ENCODE results near the gene ABCC10.

DNA sequence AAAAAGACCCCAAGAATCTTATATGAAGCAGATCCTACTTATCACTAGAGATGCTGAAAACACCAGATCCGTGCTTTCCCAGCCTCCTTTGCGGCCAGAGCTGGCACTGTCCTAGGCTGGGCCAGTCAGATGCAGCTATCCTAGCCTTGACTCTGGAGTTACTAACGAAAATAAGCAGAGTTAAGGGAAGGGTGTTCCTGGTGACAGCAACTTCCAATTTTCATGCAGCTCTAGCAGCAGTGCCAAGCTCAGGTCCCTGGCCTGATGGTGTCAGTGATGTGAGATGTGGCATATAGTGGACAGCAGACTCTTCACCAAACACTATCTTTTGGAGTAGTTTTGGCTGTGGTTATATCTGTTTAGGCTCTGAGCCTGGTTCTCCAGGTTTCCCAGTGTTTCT lies 25.6 kb upstream of the ABCC10 start:
- TF ChIP-seq GATA3 (IDR thresholded peaks at IDR 0.05; ENCODE audit: low read depth, low read length) = no peak
- TF ChIP-seq GATA2 (IDR thresholded peaks at IDR 0.05; ENCODE audit: low read depth, low read length) = no peak

All from SH-SY5Y (cell line).